Dedifferentiated amniotic fluid mesenchymal stem cell (primary cell): ENCODE data around the gene CDC42EP5.
"Not testable (repeated sequence)": the region's sequence is repeated elsewhere in the genome, so short reads cannot be mapped to it uniquely, and the experiment has no call there.

ENCODE experiments used
- DNase-seq: peaks from one replicate; pipeline ENCODE4 v3.0.0-alpha.2; 2016; ENCODE audit errors: extremely low spot score

The CDC42EP5 gene

GRCh38 chr19:54448774-54449700 lies 24.1 kb downstream of the CDC42EP5 start, which contains the start of gene LENG8:
Gene LENG8, plus strand, starts transcription at chr19:54449199. Its CDS starts 2,146 bp downstream, at chr19:54451345.
- DNase-seq: peak; percentile 98

DNA sequence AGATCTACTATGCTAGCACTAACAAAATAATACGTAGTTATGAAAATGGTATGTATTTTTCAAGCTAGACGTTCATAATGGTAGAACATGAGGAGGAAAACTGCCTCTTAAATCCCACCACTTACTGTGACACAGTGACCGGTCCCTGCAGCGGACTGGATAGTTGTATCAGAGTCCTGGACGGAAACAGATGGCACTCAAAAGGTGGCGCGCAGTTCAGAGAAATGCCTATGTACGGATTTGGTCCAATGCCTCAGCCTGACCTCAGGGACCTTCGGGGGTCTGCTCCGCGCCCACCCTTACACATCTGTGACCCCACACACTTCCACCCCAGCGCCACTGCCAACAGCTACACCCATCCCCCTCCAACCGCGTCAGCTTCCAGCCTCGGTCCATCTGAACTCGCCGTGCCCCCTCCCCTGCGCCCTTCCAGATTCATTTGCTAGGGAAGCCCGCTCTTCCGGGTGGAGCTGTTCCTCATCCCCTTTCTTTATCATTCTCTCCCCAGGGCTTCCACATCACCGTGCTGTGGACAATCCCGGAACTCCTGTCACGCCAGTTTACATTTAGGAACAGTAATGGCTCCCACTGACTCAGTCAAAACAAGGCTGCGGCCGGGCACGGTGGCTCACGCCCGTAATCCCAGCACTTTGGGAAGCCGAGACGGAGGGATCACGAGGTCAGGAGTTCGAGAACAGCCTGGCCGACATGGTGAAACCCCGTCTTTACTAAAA lies 24.9 kb downstream of the CDC42EP5 start:
- DNase-seq: peak; percentile 36

DNA sequence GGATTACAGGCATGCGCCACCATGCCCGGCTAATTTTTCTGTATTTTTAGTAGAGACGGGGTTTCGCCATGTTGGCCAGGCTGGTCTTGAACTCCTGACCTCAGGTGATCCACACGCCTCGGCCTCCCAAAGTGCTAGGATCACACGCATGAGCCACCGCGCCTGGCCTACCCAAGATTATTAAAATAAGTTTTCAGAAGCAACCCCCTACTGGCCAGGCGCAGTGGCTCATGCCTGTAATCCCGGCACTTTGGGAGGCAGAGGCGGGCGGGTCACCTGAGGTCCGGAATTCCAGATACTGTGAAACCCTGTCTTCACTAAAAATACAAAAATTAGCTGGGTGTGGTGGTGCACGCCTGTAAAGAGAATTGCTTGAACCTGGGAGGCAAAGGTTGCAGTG lies 26.7 kb downstream of the CDC42EP5 start:
- not testable (repeated sequence) for DNase-seq

DNA sequence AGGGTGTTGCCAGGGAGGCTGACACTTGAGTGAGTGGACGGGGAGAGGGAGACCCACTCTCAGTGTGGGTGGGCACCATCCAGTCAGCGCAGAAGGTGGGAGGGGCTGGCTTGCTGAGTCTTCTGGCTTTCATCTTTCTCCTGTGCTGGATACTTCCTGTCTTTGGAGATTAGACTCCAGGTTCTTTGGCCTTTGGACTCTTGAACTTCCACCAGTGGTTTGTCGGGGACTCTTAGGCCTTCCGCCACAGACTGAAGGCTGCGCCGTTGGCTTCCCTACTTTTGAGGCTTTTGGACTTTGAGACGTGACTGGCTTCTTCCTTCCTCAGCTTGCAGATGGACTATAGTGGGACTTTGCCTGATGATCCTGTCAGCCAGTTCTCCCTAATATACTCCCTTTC lies 28.4 kb downstream of the CDC42EP5 start:
- DNase-seq: no peak

- DNase-seq: no peak
These were observed 32.5 kb downstream of the CDC42EP5 start for GRCh38 chr19:54440641-54441040.

- no peak for DNase-seq
These were observed 33.8 kb downstream of the CDC42EP5 start for GRCh38 chr19:54439174-54439851.

DNA sequence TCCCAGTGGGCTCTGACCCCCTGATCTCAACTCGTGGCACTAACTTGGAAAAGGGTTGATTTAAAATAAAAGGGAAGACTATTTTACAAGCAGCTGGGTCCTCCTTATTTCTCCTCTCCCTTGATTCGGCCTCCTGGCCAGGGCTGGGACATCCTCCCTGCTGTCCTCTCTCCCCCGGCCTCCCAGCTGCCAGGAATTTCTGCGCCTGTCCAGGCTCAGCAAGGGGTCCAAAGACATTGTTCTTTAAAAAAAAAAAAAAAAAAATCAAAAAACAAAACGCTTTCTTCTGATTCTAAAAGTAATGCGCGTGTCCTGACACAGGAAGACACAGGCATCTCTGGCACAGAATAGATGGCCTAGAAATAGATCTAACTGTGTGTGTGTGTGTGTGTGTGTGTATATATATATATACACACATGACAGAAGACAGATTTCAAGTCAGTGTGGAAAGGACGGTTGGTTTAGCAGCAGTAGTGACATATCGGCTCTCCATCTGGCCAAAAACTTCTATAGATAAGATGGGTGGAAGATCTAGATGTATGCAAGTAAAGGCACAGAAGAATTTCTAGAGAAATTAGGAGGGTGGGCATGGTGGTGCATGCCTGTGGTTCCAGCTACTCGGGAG lies 36.4 kb downstream of the CDC42EP5 start:
- no peak for DNase-seq

DNA sequence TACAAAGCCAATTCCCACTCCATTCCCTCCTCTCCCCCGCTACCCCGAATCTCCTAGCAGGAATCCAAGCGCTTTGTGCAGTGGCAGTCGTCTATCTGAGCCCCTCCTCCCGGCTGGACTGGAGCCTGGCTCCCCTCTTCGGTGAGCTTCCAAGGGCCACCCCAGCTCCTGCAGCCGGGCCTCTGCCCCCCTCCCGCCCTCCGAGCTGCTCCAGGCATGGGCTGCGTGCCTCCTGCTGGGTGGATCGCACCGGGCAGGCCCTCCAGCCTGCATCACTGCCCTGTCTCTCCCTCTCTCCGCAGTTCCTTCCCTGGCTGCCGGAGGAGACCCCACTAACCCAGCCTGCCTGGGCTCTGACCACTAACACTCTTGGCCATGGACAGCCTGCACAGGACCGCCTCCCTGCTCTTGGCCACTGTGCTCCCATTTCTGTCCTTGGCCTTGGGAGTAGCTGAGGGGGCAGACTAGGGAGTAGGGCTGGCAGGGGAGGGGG lies 37.0 kb downstream of the CDC42EP5 start:
- no peak for DNase-seq

GRCh38 chr19:54435551-54436016 lies 37.5 kb downstream of the CDC42EP5 start:
- no peak for DNase-seq

- no peak for DNase-seq
These were observed 38.3 kb downstream of the CDC42EP5 start for GRCh38 chr19:54434873-54435214.

DNA sequence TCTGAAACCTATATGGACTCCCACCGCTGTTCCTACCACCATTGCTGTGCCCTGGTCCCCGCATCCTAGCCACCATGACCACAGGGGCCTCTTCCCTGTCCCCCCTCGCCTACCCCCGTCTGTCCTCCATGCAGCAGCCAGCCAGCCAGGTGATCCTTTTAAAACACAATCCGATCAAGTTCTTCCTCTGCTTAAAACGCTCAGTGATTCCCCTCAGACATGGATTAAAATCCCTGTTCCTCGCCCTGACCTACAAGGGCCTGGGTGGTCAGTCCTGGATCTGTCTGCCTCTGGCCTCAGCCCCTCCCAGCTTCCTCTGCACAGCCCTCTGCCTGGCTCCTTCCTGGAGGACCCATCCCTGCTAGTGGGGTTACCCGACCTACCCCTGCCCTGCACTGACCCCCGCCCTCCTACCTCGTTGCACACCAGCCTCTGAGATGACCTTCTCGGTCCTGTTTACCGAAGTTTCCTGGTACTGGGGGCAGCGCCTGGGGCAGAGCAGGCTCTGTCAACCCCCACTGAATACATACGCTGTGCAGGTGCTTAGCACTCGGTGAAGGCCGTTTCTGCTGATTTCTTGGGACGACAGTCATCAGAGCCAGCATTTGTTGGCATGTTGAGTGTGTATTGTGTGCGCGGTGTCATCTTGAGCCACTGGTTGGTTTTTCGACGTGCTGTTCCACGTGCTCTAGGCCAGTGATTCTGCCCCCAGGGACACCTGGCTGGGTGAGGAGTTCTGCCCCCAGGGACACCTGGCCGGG lies 38.8 kb downstream of the CDC42EP5 start:
- DNase-seq: no peak

DNA sequence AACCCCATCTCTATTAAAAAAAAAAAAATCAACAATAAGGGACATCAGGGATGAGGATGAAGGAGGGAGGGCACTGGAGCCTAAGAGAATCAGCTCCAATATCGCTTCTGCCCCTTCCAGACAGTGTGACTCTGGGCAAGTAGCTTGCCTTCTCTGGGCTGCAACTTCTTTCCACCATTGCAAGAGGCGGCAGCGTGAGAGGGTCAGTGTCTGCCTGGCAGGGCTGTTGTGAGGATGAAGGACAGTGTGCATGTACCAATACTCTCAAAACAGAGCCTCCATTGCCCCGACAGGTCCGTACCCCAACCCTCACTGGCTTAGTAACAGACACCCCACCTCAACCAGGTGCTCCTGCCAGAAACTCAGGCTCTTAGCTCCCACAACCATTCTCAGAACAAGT lies 39.4 kb downstream of the CDC42EP5 start:
- DNase-seq: no peak

DNA sequence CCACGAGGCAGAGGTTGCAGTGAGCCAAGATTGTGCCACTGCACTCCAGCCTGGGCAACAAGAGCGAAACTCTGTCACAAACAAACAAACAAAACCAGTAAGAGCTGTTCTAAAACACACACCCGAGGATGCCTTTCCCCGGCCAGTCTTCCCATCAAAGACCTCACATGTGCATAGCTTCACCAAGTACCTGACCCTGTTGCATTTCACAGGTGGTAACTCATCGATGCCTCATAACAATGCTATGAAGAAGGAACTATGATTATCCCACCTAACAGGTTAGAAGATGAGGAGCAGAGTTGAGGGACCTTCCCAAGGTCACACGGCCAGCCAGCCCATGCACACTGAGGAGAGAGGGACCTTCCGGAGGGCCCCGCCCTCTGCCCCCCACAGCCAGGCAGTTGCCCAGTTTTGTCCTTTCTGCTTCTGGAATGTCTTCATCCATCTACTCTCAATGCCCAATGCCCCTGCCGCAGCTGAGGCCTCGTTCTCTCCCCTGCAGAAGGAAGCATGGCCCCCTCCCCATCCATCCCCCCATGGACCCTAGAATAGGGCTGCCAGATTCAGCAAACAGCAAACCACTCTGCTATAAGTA lies 40.9 kb downstream of the CDC42EP5 start:
- DNase-seq: no peak

- no peak for DNase-seq
These were observed 41.7 kb downstream of the CDC42EP5 start for GRCh38 chr19:54431255-54431838.

- no peak for DNase-seq
These were observed 42.5 kb downstream of the CDC42EP5 start for GRCh38 chr19:54430306-54431254.

GRCh38 chr19:54429545-54430227 lies 43.4 kb downstream of the CDC42EP5 start:
- no peak for DNase-seq

DNA sequence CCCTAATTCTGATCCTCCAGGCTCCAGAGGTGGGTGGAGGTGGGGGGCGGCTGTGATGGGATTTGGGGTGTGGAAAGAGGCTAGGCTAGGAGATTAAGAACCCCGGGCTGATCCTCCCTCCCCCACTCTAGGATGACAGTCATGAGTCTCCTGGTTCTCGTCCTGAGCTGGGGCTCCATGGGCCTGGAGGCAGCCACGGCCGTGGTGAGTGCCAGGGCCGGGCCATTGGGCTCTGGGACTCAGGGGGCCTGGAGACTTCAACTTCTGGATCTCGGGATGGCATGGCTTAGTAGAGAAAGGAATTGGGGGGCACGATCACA lies 44.0 kb downstream of the CDC42EP5 start:
- DNase-seq: no peak
